Activated effector memory CD4-positive, alpha-beta T cell treated with Interleukin-2 at 50 U/mL for 16 hours (primary cell): ENCODE data around the gene NKAIN2.
"Not testable (repeated sequence)": the region's sequence is repeated elsewhere in the genome, so short reads cannot be mapped to it uniquely, and the experiment has no call there.

ENCODE experiments used
- DNase-seq: peaks from one replicate; pipeline ENCODE4 v3.0.0-alpha.2; 2020

NKAIN2 gene

GRCh38 chr6:124371974-124372475, 568.4 kb downstream of the NKAIN2 start:
- no peak for DNase-seq

GRCh38 chr6:124373386-124373785, 569.7 kb downstream of the NKAIN2 start:
- no peak for DNase-seq

- no peak for DNase-seq
These were observed 585.5 kb downstream of the NKAIN2 start for GRCh38 chr6:124389127-124389526.

GRCh38 chr6:124393536-124393935, 589.9 kb downstream of the NKAIN2 start:
- DNase-seq, result no peak

- no peak for DNase-seq
These were observed 592.7 kb downstream of the NKAIN2 start for GRCh38 chr6:124396361-124396760.

GRCh38 chr6:124400261-124400999, 596.8 kb downstream of the NKAIN2 start:
- DNase-seq, result no peak

GRCh38 chr6:124410425-124410824, 606.8 kb downstream of the NKAIN2 start:
- DNase-seq, result not testable (repeated sequence)

GRCh38 chr6:124412657-124413056, 609.0 kb downstream of the NKAIN2 start:
- not testable (repeated sequence) for DNase-seq

GRCh38 chr6:124420116-124420840, 616.6 kb downstream of the NKAIN2 start:
- DNase-seq, result no peak

GRCh38 chr6:124423621-124424020, 620.0 kb downstream of the NKAIN2 start:
- no peak for DNase-seq

- DNase-seq, result no peak
These were observed 627.2 kb downstream of the NKAIN2 start for GRCh38 chr6:124430740-124431318.

GRCh38 chr6:124432620-124433019, 629.0 kb downstream of the NKAIN2 start:
- no peak for DNase-seq

GRCh38 chr6:124433387-124434160, 629.9 kb downstream of the NKAIN2 start:
- no peak for DNase-seq

- no peak for DNase-seq
These were observed 630.8 kb downstream of the NKAIN2 start for GRCh38 chr6:124434421-124434820.

- no peak for DNase-seq
These were observed 633.1 kb downstream of the NKAIN2 start for GRCh38 chr6:124436803-124437202.

- DNase-seq, result no peak
These were observed 634.9 kb downstream of the NKAIN2 start for GRCh38 chr6:124438546-124439065.

GRCh38 chr6:124441450-124441849, 637.8 kb downstream of the NKAIN2 start:
- no peak for DNase-seq

GRCh38 chr6:124443541-124443940, 639.9 kb downstream of the NKAIN2 start:
- DNase-seq, result no peak

- DNase-seq, result no peak
These were observed 641.9 kb downstream of the NKAIN2 start for GRCh38 chr6:124445581-124445980.

GRCh38 chr6:124446961-124447360, 643.3 kb downstream of the NKAIN2 start:
- DNase-seq, result no peak

GRCh38 chr6:124459268-124459667, 655.6 kb downstream of the NKAIN2 start:
- no peak for DNase-seq

- no peak for DNase-seq
These were observed 659.1 kb downstream of the NKAIN2 start for GRCh38 chr6:124462750-124463149.

GRCh38 chr6:124463271-124463670, 659.6 kb downstream of the NKAIN2 start:
- DNase-seq, result no peak
